HG03521 (cell line): ENCODE measurements around the gene GMIP.
"Not testable (repeated sequence)": the region's sequence is repeated elsewhere in the genome, so short reads cannot be mapped to it uniquely, and the experiment has no call there.

ENCODE experiments used
- ATAC-seq: cut with Tn5 transposase; IDR thresholded peaks from one replicate; pipeline ENCODE4 v1.9.1; 2021; ENCODE audit warnings: mild to moderate bottlenecking, moderate library complexity; ENCODE audit not compliant: unreplicated experiment

The GMIP gene

GRCh38 chr19:19613506-19613905 lies 30.0 kb downstream of the GMIP start:
- ATAC-seq: no peak

GRCh38 chr19:19610376-19611202 lies 32.9 kb downstream of the GMIP start:
- no peak for ATAC-seq

- not testable (repeated sequence) for ATAC-seq
These were observed 36.8 kb downstream of the GMIP start for GRCh38 chr19:19606686-19607085.

- ATAC-seq: no peak
These were observed 37.4 kb downstream of the GMIP start for GRCh38 chr19:19606021-19606420.

GRCh38 chr19:19602713-19603324 lies 40.6 kb downstream of the GMIP start:
- no peak for ATAC-seq

- no peak for ATAC-seq
These were observed 41.2 kb downstream of the GMIP start for GRCh38 chr19:19602136-19602712.

- ATAC-seq: no peak
These were observed 42.6 kb downstream of the GMIP start for GRCh38 chr19:19600793-19601330.

GRCh38 chr19:19598728-19599451 lies 44.6 kb downstream of the GMIP start:
- ATAC-seq: peak; percentile 36

GRCh38 chr19:19597809-19598306 lies 45.6 kb downstream of the GMIP start:
- ATAC-seq: peak; percentile 52

GRCh38 chr19:19595171-19595701 lies 48.2 kb downstream of the GMIP start:
- ATAC-seq: no peak

- no peak for ATAC-seq
These were observed 49.1 kb downstream of the GMIP start for GRCh38 chr19:19594381-19594780.

- ATAC-seq: no peak
These were observed 50.8 kb downstream of the GMIP start for GRCh38 chr19:19592690-19593089.

- no peak for ATAC-seq
These were observed 52.2 kb downstream of the GMIP start for GRCh38 chr19:19591133-19591825.

- no peak for ATAC-seq
These were observed 54.9 kb downstream of the GMIP start for GRCh38 chr19:19588546-19588945.

- no peak for ATAC-seq
These were observed 55.7 kb downstream of the GMIP start for GRCh38 chr19:19587771-19588170.

GRCh38 chr19:19584356-19584755 lies 59.1 kb downstream of the GMIP start:
- ATAC-seq: no peak

GRCh38 chr19:19582471-19582870 lies 61.0 kb downstream of the GMIP start:
- no peak for ATAC-seq

GRCh38 chr19:19581391-19581790 lies 62.1 kb downstream of the GMIP start:
- no peak for ATAC-seq

- ATAC-seq: no peak
These were observed 63.0 kb downstream of the GMIP start for GRCh38 chr19:19580418-19580817.
